GM19372 (cell line): ENCODE data around the gene SLC25A17.
"Not testable (repeated sequence)": the region's sequence is repeated elsewhere in the genome, so short reads cannot be mapped to it uniquely, and the experiment has no call there.

Experiments
- ATAC-seq: cut with Tn5 transposase; IDR thresholded peaks from one replicate; pipeline ENCODE4 v1.9.1; 2021; ENCODE audit warnings: mild to moderate bottlenecking, low read depth, moderate library complexity; ENCODE audit not compliant: unreplicated experiment

The SLC25A17 gene

DNA sequence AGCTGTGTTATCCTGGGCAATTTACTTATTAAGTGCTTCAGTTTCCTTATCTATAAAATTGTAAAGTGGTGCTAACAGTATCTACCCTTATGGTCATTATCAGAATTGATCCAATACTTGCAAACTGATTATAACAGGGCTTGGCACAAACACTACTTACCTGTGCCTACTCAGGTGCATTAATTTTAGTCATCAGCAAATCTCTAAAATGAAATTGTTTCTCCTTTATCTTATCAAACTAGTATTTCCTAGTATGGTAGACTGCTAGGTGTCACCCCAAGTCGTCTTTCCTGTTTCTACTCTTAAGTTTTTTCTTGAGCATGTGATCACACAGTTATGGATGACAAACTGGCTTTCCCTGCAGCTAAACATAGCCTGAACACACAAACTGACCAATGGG, 4.3 kb upstream of the SLC25A17 start:
- ATAC-seq = no peak

DNA sequence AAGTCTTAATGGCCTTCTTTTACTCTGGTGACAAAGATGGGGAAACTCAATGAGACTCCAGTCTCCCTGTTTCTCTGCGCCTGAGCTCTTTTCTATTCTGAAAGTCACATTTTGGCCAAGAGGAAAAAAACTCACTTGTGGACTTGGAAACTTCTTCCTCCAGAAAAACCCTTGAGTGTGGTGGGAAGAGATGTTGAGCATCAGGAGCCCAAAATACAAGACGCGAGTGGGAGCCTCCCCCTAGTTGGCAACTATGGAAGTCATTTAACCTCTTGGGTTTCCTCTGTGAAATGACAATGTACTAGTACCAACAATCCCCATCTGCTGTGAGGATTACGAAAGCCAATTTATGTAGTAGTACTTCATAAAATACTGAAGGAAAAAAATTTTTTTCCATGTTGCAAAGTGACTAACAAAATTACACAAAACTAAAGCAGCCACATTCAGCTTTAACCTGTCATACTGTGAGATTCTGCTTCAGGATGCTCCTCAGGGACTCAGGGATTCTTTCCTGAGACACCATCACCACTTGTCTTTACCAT, 524 bp upstream of the SLC25A17 start:
- no peak for ATAC-seq

DNA sequence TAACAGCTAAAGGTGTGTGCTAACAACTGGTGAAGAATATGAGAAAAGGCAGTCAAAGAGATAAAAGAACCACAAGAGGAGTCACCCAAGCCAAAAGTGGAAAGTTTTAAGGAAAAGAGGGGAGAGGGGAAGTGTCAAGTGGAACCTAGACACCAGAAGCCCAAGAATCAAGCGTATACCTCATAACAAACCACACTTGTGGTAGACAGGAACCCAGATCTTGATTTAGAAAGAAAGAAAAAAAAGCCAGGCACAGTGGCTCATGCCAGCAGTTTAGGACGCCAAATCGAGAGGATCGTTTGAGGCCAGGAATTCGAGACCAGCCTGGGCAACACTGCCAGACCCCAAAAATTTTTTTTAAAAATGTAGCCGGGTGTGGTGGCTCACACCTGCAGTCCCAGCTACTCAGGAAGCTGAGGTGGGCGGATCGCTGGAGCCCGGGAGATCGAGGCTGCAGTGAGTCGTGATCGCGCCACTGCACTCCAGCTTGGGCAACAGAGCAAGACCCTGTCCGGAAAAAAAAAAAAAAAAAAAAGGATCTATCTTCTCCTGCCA, 877 bp downstream of the SLC25A17 start:
- ATAC-seq = no peak

DNA sequence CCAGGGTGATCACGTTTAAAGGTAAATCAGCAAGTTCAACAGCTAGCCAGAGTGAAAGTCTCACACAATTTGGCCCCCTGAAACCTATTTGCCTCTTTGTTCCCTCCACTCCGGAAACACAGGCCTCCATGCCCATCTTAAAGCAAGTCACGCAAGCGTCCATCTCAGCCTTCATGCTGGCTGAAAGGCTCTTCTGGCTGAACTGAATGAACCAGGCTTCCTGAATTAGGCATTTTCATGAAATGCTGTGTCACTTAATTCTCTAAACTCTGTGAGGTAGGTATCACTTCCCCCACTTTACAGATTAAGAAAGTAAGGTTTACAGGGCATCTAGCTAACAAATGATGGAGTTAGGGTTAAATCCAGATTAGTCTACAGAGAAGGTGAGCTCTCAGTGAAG, 1.4 kb downstream of the SLC25A17 start:
- ATAC-seq = no peak

DNA sequence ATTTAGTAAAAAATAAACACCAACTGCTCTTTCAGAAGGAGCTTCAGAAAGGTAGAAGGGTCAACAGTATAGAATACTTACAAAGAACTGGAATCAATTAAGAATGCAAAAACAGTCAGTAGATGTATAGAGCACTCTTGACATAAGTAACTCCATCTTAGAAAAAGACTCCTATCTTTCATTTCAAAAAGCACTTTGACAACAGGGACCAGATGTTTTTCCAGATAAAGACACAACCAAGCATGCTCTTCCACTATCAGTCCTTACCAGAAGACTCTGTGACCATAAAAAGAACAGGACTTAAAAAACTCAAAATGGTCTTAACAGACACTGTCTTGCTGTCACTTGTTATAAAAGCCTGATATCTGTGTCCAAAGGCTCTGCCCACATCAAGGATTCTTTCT, 5.2 kb downstream of the SLC25A17 start:
- ATAC-seq = no peak

DNA sequence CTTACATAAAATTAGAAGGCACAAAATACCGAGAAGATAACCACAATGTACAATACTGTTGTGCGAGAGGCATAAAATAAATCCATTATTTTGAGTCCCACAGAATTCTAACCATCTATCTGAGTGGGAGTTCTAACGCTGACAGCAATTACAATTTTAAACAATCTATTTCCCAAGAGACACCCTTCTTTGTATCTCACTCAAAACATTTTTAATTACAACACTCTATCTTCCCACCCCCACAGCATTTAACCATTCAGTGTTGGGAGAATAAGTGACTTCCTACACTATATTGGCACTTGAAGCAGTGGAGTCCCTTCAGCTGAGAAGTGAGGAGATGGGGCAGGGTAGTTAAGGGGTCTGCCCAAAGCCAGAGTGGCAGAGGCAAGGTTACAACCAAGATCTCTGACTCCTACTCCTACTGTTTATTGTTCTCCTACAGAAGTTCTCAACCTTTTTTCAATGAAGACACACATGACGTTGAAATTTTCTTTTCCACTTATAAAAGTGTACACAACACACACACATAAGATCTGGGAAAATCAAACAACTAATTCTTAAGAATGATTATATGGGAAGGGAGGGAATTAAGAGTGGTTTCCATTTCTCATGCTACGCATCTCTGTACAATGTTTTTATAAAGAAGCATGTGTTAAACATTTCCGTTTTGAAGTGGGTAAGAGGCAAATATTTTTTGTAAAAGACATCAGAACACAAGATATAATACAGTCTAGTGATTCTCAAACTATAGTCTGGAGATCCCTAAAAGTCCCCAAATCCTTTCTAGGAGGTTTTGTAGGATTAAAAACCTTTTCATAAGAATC, 10.9 kb downstream of the SLC25A17 start:
- no peak for ATAC-seq

DNA sequence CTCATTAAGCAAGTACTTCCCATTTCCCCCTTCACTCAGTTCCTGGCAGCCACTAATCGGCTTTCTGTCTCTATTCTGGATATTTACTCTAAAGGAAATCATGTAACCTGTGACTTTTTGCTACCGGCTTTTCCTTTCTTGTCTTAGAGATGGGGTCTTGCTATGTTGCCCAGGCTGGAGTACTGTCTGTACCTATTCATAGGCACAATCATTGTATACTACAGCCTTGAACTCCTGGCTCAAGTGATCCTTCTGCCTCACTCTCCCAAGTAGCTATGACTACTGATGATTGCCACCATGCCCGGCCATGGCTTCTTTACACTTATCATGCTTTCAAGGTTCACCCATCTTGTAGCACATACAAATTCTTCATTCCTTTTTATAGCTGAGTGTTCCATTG, 12.4 kb downstream of the SLC25A17 start:
- no peak for ATAC-seq

DNA sequence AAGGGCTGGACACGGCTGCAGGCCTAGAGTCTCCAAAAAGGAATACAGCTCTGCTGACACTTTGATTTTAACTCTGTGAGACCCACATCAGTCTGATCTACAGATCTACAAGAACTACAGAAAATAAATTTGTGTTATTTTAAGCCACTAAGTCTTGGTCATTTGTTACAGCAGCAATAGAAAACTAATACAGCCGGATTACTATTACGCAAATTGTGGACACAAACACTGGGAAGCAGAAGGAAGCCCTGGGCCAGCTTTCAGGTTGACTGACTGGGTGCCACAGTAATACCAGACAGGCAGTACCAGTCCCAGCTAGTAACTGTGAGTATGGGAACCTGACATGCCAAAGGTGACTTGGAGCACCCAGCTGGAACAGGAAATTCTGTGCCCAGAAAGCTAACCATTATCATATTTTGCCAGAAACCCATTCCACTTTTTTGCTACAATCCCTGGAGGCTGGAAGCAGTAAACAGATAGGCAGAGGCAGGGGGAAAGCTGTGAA, 13.4 kb downstream of the SLC25A17 start:
- no peak for ATAC-seq

DNA sequence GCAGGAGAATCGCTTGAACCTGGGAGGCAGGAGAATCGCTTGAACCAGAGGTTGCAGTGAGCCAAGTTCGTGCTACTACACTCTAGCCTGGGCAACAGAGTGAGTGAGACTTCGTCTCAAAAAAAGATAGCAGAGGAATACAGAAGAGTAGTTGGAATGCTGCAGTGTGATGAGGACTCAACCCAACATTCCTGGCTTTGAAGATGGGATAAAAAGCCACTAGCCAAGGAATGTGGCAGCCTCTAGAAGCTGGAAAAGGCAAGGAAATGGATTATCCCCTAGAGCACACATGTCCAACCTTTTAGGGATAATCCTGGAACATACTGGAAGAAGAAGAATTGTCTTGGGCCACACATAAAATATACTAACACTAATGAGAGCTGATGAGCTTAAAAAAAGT, 13.9 kb downstream of the SLC25A17 start:
- no peak for ATAC-seq

DNA sequence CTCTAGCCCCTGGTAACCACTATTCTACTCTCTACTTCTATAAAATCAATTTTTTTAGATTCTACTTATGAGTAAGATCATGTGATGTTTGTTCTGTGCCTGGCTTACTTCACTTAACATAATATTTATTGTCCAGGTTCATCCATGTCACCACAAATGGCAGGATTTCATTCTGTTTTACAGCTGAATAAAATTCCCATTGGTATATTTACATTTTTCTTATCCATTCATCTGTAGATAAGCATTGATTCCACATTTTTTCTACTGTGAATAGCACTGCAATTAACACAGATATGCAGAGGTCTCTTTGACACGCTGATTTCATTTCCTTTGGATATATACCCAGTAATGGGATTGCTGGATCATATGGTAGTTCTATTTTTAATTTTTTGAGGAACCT, 15.8 kb downstream of the SLC25A17 start:
- no peak for ATAC-seq

DNA sequence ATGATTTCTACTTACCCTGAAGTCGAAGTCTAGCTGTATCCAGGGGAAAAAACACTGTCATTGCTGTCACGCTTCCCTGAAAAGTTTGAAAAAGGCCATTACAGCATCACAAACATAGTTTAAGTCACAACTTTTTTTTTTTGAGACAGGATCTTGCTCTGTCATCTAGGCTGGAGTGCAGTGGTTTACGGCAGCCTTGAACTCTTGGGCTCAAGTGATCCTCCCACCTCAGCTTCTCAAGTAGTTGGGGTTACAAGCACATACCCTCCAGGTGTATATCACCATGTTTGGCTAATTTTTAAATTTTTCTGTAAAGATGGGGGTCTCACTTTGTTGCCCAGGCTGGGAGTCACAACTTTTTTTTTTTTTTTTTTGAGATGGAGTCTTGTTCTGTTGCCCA, 20.1 kb downstream of the SLC25A17 start:
- no peak for ATAC-seq

DNA sequence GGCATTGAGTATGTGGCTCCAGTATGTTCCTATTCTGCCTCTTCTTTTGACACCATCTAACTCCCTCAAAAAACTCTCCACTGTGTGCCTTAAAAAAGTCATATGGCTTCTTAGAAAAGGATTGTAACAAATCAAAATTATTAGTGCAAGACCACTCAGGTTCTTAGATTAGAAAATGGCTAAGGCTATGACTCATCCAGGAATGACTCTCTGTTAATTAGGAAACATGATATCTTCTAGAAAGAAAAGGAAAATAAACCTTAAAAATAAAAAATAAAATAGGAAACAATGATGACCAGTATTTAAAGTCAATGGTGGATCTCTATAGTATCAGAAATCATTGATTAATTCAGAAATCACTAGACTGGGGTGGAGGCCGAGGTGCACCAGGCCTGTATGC, 21.7 kb downstream of the SLC25A17 start:
- no peak for ATAC-seq

DNA sequence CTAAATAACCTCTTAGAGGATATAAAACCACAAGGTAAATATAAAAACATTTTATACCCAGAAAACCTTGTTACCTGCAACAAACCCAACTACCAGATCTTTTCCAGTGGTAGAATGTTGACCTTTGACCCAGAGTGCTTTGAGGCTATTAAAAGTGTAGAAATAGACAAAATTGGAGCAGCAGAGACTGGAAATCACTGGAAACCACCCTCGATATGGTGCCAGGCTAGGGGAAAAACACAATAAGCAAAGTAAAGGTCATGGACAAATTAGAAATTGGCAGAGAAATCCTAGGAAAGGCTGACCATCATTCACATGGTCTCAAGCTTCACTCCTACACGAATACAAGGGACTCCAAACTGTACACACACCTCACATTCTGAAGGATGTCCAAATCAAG, 26.7 kb downstream of the SLC25A17 start:
- ATAC-seq = no peak

DNA sequence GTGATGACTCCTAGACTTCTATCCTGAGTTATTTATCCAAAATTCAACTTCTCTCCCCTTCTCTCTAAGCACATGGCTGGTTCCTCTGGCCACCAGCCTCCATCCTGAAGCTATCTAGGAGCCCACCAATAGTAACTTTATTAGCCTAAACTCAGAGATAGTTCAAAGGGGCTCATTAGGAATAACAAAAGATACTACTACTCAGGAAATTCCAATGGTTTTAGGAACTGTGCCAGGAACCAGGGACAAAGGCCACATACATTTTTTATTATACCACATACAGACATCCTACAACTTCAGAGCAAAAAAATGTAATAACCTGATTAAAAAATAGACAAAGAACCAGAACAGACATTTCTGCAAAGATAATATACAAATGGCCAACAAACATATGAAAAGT, 27.9 kb downstream of the SLC25A17 start:
- no peak for ATAC-seq

DNA sequence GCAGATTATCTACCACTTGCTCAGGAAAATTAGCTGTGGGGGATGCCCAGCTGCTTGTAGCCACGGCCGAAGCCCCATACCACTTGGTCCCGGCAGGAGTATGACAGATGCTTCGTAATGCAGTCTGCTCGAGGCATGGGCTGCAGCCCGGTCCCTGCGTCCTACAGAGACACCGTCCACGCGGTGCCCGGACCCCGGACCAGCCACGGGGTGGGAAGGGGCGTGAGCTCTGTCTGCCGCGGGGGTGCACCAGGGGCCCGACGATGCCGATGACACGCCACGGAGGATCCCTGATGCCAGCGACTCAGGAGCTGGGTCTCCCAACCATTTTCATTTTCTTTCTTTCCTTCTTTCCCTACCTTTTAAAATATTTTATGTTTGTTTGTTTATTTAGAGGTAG, 30.0 kb downstream of the SLC25A17 start:
- ATAC-seq = no peak

DNA sequence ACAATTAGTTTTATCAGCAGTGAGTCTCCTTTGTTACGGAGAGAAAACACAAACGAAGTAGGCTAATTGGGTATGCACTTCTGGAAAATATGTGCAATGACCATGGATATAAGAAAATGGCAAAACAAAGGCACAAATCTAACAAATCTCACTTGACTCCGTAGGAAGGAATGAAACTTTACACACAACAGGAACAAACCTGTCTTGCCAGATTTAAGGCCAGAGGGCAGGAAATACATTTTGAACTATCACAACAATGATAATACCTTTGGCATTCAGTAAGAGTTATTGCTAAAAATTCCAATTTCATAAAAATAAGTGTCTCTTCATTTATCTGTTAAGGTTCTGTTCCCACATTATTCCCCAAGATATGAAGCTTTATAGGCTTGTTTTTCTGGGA, 36.6 kb downstream of the SLC25A17 start:
- ATAC-seq = no peak

DNA sequence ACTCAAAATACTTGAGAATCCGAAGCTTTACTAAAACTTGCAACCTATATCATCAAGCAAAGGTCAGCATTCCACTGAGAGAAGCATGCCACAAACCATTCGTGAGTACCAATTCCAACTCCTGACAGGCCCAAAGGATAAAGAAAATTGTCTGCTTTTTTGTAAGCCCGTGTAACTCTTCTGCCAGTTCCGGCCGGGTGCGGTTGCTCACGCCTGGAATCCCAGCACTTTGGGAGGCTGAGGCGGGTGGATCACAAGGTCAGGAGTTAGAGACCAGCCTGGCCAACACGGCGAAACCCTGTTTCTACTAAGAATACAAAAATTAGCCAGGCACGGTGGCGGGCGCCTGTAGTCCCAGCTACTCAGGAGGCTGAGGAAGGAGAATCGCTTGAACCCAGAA, 37.4 kb downstream of the SLC25A17 start:
- ATAC-seq = not testable (repeated sequence)

DNA sequence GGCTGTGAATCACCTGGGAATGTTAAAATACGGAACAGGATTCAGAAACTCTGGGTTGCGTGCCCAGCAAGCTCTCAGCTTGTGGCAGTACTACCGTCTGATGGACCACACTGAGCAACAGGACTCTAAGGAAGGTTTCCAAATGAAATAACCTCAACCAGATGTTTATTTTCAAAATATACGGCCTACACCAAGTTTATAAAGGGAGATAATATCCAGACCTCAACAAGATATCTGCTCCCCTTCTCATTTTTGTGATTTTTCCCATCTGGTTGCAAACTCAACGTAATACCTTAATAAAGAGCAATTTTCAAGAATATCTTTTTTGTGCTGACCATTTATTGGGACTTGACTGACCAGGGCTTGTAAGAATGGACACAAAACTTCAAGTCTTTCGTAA, 49.4 kb downstream of the SLC25A17 start:
- no peak for ATAC-seq

DNA sequence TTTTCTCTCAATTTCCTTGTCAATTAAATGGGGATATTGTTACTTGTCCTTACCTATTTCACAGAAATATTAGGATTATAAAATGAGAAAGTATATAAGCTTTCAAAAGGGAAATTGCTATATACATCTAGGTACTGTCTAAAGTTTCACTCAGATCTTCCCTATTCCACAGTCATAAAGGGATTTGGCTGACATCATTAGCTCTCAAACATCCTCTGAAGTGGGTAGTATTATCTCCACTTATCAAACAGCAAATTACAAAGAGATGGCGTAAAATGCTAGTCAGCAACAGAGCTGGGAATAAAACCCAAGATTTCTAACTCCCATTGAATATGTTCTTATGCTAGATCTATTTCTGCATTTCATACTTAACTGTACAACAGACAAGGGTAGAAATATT, 50.9 kb downstream of the SLC25A17 start:
- no peak for ATAC-seq

DNA sequence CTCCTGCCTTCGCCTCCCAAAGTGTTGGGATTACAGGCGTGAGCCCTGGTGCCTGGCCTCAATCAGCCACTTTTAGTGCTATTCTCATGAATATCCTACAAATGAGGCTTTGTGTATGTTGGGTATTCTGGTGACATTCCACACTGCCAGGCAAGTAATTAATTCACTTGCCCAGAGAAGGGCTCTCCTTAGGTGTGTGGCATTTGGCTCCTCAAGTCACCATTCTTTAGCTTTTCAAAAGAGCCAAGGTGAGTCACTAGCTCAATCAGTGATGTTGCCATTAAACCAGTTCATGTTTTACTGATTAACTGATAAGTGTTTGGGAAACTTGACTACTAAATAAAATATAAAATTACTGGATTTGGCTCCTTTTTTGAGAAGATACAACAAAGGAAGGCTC, 52.2 kb downstream of the SLC25A17 start:
- ATAC-seq = no peak

DNA sequence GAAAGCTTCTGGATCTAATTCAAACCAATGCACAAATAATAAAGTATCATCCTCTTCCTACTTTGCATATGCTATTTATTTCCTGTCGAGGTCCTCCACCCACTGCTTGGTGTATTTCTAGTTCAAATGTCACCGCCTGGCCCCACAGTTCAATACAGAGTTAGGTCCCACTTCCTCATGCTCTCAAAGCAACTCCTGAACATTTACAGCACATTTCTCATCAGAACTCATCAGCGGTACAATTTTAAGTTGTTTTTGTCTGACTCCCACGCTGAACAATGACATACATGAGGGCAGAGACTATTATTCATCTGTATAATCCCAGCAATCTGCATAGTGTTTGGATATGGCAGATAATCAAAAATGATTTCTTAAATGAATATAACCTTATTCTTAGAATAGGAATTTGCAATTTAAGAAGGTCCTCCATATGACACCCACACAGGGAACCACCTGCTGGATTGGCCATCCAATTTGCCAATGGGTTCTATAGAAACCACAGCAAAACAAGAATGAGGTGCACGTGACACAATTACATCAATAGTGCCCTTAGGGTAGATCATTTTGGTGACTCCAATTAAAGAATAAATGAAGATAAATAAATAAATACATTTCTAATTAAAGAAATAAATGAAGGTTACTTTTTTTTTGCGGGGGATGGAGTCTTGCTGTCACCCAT, 54.2 kb downstream of the SLC25A17 start:
- ATAC-seq = no peak
